Tibial nerve (tissue), 4 donors: ENCODE data around the gene MUC2.

ENCODE experiments used
- EP300 ChIP-seq, 2 donors: sonication (generic); formaldehyde crosslinking; IDR thresholded peaks; one replicate each; pipeline ENCODE4 v1.6.1; 2017; ENCODE audit warnings: antibody characterized with exemption in 2 of 2, mild to moderate bottlenecking in 1 of 2
- POLR2A ChIP-seq, 2 donors: fragments of 450-650 bp; IDR thresholded peaks; one replicate each; pipeline ENCODE4 v1.6.1; 2017; ENCODE audit warnings: antibody characterized with exemption in 2 of 2, mild to moderate bottlenecking in 2 of 2, moderate library complexity in 2 of 2
- TF ChIP-seq, protein P1 (sequence below), 5 experiments: fragments of 200-600 bp in 3 of 5; fragments of 450-650 bp in 2 of 5; sonication (generic) in 3 of 5; IDR thresholded peaks; one replicate each; pipeline ENCODE4 v1.5.1; 2016 to 2019; ENCODE audit warnings: antibody characterized with exemption in 5 of 5, mild to moderate bottlenecking in 3 of 5, moderate library complexity in 2 of 5

DNA sequence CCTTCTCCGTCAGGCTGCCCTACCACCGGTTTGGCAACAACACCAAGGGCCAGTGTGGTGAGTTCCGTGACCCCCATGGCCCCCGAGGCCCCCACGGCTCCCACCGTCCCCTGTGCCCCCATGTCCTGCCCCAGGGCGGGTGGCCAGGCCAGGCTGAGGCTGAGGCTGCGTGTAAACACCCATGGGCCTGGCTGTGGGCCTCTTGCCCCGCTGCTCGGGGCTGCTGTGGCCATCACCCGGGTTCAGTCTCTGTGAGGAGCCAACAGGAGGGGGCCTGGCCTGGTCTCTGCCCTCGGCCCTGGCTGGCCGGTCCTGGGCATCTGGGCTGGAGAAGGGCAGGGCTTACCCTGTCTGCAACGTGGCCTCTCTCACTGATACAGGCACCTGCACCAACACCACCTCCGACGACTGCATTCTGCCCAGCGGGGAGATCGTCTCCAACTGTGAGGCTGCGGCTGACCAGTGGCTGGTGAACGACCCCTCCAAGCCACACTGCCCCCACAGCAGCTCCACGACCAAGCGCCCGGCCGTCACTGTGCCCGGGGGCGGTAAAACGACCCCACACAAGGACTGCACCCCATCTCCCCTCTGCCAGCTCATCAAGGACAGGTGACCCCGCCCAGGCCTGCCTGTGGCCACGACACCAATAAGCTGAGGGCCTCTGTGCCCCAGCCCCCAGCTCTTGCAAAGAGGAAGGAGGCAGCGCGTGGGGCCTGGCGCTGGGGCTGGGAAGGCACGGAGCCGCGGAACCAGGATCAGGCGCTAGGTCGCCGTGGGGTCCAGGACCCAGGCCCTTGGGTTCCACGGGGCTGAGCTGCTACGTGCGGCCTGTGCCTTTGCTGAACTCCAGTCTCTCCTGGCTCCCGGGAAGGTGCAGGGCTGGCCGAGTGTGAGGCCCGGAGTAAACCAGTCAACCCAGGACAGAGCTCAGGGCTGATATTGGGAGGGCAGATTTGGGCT lies 29.0 kb downstream of the MUC2 start:
- TF ChIP-seq POLR2A (IDR thresholded peaks at IDR 0.05) (no peak), EP300 (IDR thresholded peaks at IDR 0.05) (no peak)
- TF ChIP-seq, protein P1, sequence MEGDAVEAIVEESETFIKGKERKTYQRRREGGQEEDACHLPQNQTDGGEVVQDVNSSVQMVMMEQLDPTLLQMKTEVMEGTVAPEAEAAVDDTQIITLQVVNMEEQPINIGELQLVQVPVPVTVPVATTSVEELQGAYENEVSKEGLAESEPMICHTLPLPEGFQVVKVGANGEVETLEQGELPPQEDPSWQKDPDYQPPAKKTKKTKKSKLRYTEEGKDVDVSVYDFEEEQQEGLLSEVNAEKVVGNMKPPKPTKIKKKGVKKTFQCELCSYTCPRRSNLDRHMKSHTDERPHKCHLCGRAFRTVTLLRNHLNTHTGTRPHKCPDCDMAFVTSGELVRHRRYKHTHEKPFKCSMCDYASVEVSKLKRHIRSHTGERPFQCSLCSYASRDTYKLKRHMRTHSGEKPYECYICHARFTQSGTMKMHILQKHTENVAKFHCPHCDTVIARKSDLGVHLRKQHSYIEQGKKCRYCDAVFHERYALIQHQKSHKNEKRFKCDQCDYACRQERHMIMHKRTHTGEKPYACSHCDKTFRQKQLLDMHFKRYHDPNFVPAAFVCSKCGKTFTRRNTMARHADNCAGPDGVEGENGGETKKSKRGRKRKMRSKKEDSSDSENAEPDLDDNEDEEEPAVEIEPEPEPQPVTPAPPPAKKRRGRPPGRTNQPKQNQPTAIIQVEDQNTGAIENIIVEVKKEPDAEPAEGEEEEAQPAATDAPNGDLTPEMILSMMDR (IDR thresholded peaks at IDR 0.05): no peak
